Activated CD4-positive, alpha-beta T cell treated with anti-CD3 and anti-CD28 coated beads for 1 hour (primary cell): ENCODE data around the gene CSNK1D.

ENCODE experiments used
- DNase-seq: peaks from one replicate; pipeline ENCODE4 v3.0.0-alpha.2; 2020

The CSNK1D gene

GRCh38 chr17:82309656-82310570, 36.4 kb upstream of the CSNK1D start:
- DNase-seq = no peak

GRCh38 chr17:82305727-82306300, 32.3 kb upstream of the CSNK1D start:
- DNase-seq = no peak

GRCh38 chr17:82304826-82305726, 31.6 kb upstream of the CSNK1D start:
- no peak for DNase-seq

GRCh38 chr17:82303944-82304808, 30.7 kb upstream of the CSNK1D start:
- no peak for DNase-seq

GRCh38 chr17:82302991-82303943, 29.8 kb upstream of the CSNK1D start:
- DNase-seq = no peak

GRCh38 chr17:82302568-82302963, 29.1 kb upstream of the CSNK1D start:
- no peak for DNase-seq

GRCh38 chr17:82301916-82302567, 28.5 kb upstream of the CSNK1D start:
- DNase-seq = no peak

- no peak for DNase-seq
Observed at GRCh38 chr17:82301300-82301915, 27.9 kb upstream of the CSNK1D start.

GRCh38 chr17:82300707-82301270, 27.3 kb upstream of the CSNK1D start:
- peak; percentile 59 for DNase-seq

GRCh38 chr17:82300228-82300627, 26.7 kb upstream of the CSNK1D start:
- no peak for DNase-seq

- DNase-seq = no peak
Observed at GRCh38 chr17:82299452-82299851, 26.0 kb upstream of the CSNK1D start.

- DNase-seq = no peak
Observed at GRCh38 chr17:82298538-82299421, 25.3 kb upstream of the CSNK1D start.

GRCh38 chr17:82297714-82298537, 24.4 kb upstream of the CSNK1D start:
- DNase-seq = peak; percentile 92

- DNase-seq = peak; percentile 79
Observed at GRCh38 chr17:82297280-82297713, 23.8 kb upstream of the CSNK1D start.

- no peak for DNase-seq
Observed at GRCh38 chr17:82296511-82297279, 23.2 kb upstream of the CSNK1D start.

GRCh38 chr17:82295472-82295814, 21.9 kb upstream of the CSNK1D start:
- DNase-seq = no peak
